GM23338 (cell line): ENCODE measurements around the gene ARID3A. TPM values are rescaled to one million over a fixed set of nuclear protein-coding genes. Genes with fewer than 3 reads are reported as not detected.

Experiments
- ATAC-seq: fragments of 200-7000 bp; cut with Tn5 transposase; 3 replicates; pipeline ENCODE4 v1.9.1; 2020
- DNase-seq: peaks from one replicate; pipeline ENCODE4 v3.0.0-alpha.2; 2015; ENCODE audit warnings: low spot score
- H2AFZ ChIP-seq: fragments of 200-600 bp; sonication (generic); 2 replicates; pipeline ENCODE4 v1.8.0; 2016; ENCODE audit warnings: antibody characterized with exemption, mild to moderate bottlenecking, moderate library complexity
- H3F3A ChIP-seq: fragments of 200-600 bp; sonication (generic); replicated peaks from 2 replicates; pipeline ENCODE4 v1.8.0; 2017; ENCODE audit warnings: antibody characterized with exemption, mixed run types, low read depth
- H3K27ac ChIP-seq: fragments of 200-600 bp; sonication (generic); 2 replicates; pipeline ENCODE4 v1.6.1; 2016; ENCODE audit warnings: low read depth
- H3K27me3 ChIP-seq: fragments of 200-600 bp; sonication (generic); 2 replicates; pipeline ENCODE4 v1.8.0; 2016; ENCODE audit warnings: mild to moderate bottlenecking, mixed run types, moderate library complexity; ENCODE audit not compliant: insufficient read depth
- H3K36me3 ChIP-seq: fragments of 200-600 bp; sonication (generic); 2 replicates; pipeline ENCODE4 v1.8.0; 2016; ENCODE audit warnings: mild to moderate bottlenecking; ENCODE audit not compliant: insufficient read depth
- H3K4me1 ChIP-seq: fragments of 200-600 bp; sonication (generic); 2 replicates; pipeline ENCODE4 v1.8.0; 2016; ENCODE audit warnings: mild to moderate bottlenecking, moderate library complexity; ENCODE audit not compliant: insufficient read depth
- H3K4me2 ChIP-seq: fragments of 200-600 bp; sonication (generic); 2 replicates; pipeline ENCODE4 v1.7.1; 2017; ENCODE audit warnings: mixed run types
- H3K4me3 ChIP-seq: fragments of 200-600 bp; sonication (generic); 2 replicates; pipeline ENCODE4 v1.6.1; 2016; ENCODE audit warnings: mixed run types
- H3K79me2 ChIP-seq: fragments of 200-600 bp; sonication (generic); replicated peaks from 2 replicates; pipeline ENCODE4 v1.8.0; 2017; ENCODE audit warnings: mild to moderate bottlenecking; ENCODE audit not compliant: insufficient read depth
- H3K9me2 ChIP-seq: fragments of 200-600 bp; sonication (generic); 2 replicates; pipeline ENCODE4 v1.8.0; 2017; ENCODE audit not compliant: insufficient read depth
- H4K20me1 ChIP-seq: fragments of 200-600 bp; sonication (generic); replicated peaks from 2 replicates; pipeline ENCODE4 v1.8.0; 2017; ENCODE audit warnings: mild to moderate bottlenecking; ENCODE audit not compliant: insufficient read depth
- H3K27ac Mint-ChIP-seq: 2 replicates; pipeline ENCODE4 v1.8.0; 2020; ENCODE audit warnings: inconsistent platforms, mild to moderate bottlenecking, moderate library complexity, mixed read lengths
- H3K27me3 Mint-ChIP-seq: 3 replicates; pipeline ENCODE4 v1.8.0; 2022; ENCODE audit warnings: low read depth, mild to moderate bottlenecking, moderate library complexity, mixed read lengths, inconsistent platforms; ENCODE audit not compliant: insufficient read depth, poor library complexity
- H3K36me3 Mint-ChIP-seq: 3 replicates; pipeline ENCODE4 v1.8.0; 2021; ENCODE audit warnings: low read depth, mild to moderate bottlenecking, inconsistent platforms, moderate library complexity, mixed read lengths
- H3K4me1 Mint-ChIP-seq: 3 replicates; pipeline ENCODE4 v1.8.0; 2020; ENCODE audit warnings: mild to moderate bottlenecking, inconsistent platforms, mixed read lengths
- H3K4me3 Mint-ChIP-seq: 3 replicates; pipeline ENCODE4 v1.8.0; 2021; ENCODE audit warnings: moderate library complexity, mild to moderate bottlenecking, inconsistent platforms, mixed read lengths
- H3K9me3 Mint-ChIP-seq: 3 replicates; pipeline ENCODE4 v1.8.0; 2020; ENCODE audit warnings: moderate library complexity, mild to moderate bottlenecking, inconsistent platforms, mixed read lengths
- CREB1 ChIP-seq: fragments of 250-450 bp; sonication (Bioruptor Pico); IDR thresholded peaks from 2 replicates; pipeline ENCODE4 v1.5.0; 2020; ENCODE audit warnings: low read depth, mild to moderate bottlenecking, moderate library complexity
- CTCF ChIP-seq, 2 experiments: fragments of 200-600 bp in 1 of 2; sonication (generic) in 1 of 2; conservative IDR thresholded peaks; 2 replicates each; pipeline versions ENCODE4 v1.5.1 to v1.6.1; 2016 to 2017; ENCODE audit warnings: antibody characterized with exemption in 2 of 2, low read depth in 2 of 2, mild to moderate bottlenecking in 2 of 2, moderate library complexity in 1 of 2
- ETS1 ChIP-seq: IDR thresholded peaks from 2 replicates; pipeline ENCODE4 v1.6.1; 2016; ENCODE audit warnings: antibody characterized with exemption
- EZH2 ChIP-seq: fragments of 200-600 bp; sonication (generic); IDR thresholded peaks from one replicate; pipeline ENCODE4 v1.8.0; 2017; ENCODE audit warnings: antibody characterized with exemption, mild to moderate bottlenecking, low read depth; ENCODE audit not compliant: unreplicated experiment
- EZH2phosphoT487 ChIP-seq: fragments of 200-600 bp; sonication (generic); IDR thresholded peaks from one replicate; pipeline ENCODE4 v1.8.1; 2018; ENCODE audit warnings: antibody characterized with exemption; ENCODE audit not compliant: unreplicated experiment
- JUNB ChIP-seq: IDR thresholded peaks from one replicate; pipeline ENCODE4 v1.6.1; 2016; ENCODE audit warnings: antibody characterized with exemption; ENCODE audit not compliant: unreplicated experiment
- NANOG ChIP-seq: IDR thresholded peaks from 2 replicates; pipeline ENCODE4 v1.6.1; 2016; ENCODE audit warnings: antibody characterized with exemption, borderline replicate concordance
- POLR2AphosphoS5 ChIP-seq: IDR thresholded peaks from 2 replicates; pipeline ENCODE4 v1.6.1; 2016; ENCODE audit warnings: antibody characterized with exemption, low read depth
- REST ChIP-seq: IDR thresholded peaks from one replicate; pipeline ENCODE4 v1.6.1; 2018; ENCODE audit warnings: antibody characterized with exemption; ENCODE audit not compliant: unreplicated experiment
- STAT1 ChIP-seq: IDR thresholded peaks from one replicate; pipeline ENCODE4 v1.6.1; 2016; ENCODE audit warnings: antibody characterized with exemption; ENCODE audit not compliant: unreplicated experiment
- ZNF114 ChIP-seq: fragments of 250-450 bp; sonication (Bioruptor Pico); IDR thresholded peaks from 2 replicates; pipeline ENCODE4 v1.5.0; 2020; ENCODE audit warnings: mild to moderate bottlenecking, moderate library complexity
- ZNF331 ChIP-seq: fragments of 250-450 bp; sonication (Bioruptor Pico); IDR thresholded peaks from 2 replicates; pipeline ENCODE4 v1.5.0; 2020; ENCODE audit warnings: low read depth, mild to moderate bottlenecking, moderate library complexity
- ZNF462 ChIP-seq: fragments of 250-450 bp; sonication (Bioruptor Pico); IDR thresholded peaks from 2 replicates; pipeline ENCODE4 v1.5.0; 2020; ENCODE audit warnings: mild to moderate bottlenecking, moderate library complexity
- polyA plus RNA-seq: library from polyadenylated mRNA; unstranded; fragments of >200 nt; fragmentation: Nextera tagmentation; extraction: Ambion mirVana; gene quantifications from 2 replicates; pipeline ENCODE4 v1.2.1, GENCODE V29; 2016
- total RNA-seq: library from RNA; depleted of rRNA; stranded (reverse); fragments of >200 nt; shearing (Covaris generic); gene quantifications from 2 replicates; pipeline ENCODE4 v1.2.3, GENCODE V29; 2014

ARID3A gene
- total and polyA plus RNA-seq, 2 experiments from 2014 or later = 33.6 to 51.6 TPM

- Histone ChIP-seq H3K4me3 (no peak overlapping the region), H3K36me3 (no peaks in the 10 kb centered on the region; the same call in 1 of the 2 replicates), H3K9me2 (no peaks in the 10 kb centered on the region), H2AFZ (no peak overlapping the region), H4K20me1 (peaks cover 2% of the 10 kb centered on the region; the same call in 1 of the 2 replicates), H3K27ac (no peak overlapping the region), H3K4me2 (no peak overlapping the region), H3K27me3 (peaks cover 26% of the 10 kb centered on the region), H3K79me2 (no peaks in the 10 kb centered on the region), H3K4me1 (no peaks in the 10 kb centered on the region), H3F3A (peaks cover 27% of the 10 kb centered on the region)
- ATAC-seq (no peak), DNase-seq (no peak)
- Mint-ChIP-seq H3K4me3 (no peak overlapping the region), H3K27ac (no peak overlapping the region), H3K36me3 (peaks cover 12% of the 10 kb centered on the region), H3K27me3 (peaks cover 35% of the 10 kb centered on the region), H3K4me1 (no peaks in the 10 kb centered on the region; the same call in 1 of the 3 replicates), H3K9me3 (no peaks in the 10 kb centered on the region)
- TF ChIP-seq ZNF331 = no peak
- TF ChIP-seq EZH2 = no peak
- no peak for TF ChIP-seq REST
- no peak for TF ChIP-seq CREB1 (CRISPR knock-in tag)
- TF ChIP-seq EZH2phosphoT487 = no peak
- no peak for TF ChIP-seq NANOG
- TF ChIP-seq JUNB = no peak
- TF ChIP-seq ETS1 = no peak
- TF ChIP-seq POLR2AphosphoS5 = no peak
- TF ChIP-seq ZNF114 = no peak
- no peak for TF ChIP-seq STAT1
- TF ChIP-seq ZNF462 (CRISPR knock-in tag) = no peak
- no peak for TF ChIP-seq CTCF (conservative IDR thresholded peaks at IDR 0.05; ENCODE audit: low read depth in 2 of 2)
Measured at GRCh38 chr19:994516-994915, 68.7 kb downstream of the ARID3A start.
